Mucosa of descending colon (tissue), 3 donors: Measurements from ENCODE around the gene ZNF382. TPM values are rescaled to one million over a fixed set of nuclear protein-coding genes. Genes with fewer than 3 reads are reported as not detected.
"Not testable (repeated sequence)": the region's sequence is repeated elsewhere in the genome, so short reads cannot be mapped to it uniquely, and the experiment has no call there.

Source experiments
- ATAC-seq: fragments of 200-7000 bp; cut with Tn5 transposase; one replicate; pipeline ENCODE4 v1.9.1; 2020; ENCODE audit warnings: mild to moderate bottlenecking, moderate library complexity
- DNase-seq, 3 donors: peaks; one replicate each; pipeline ENCODE4 v3.0.0-alpha.2; 2020
- H3K36me3 ChIP-seq: fragments of 200-600 bp; one replicate; pipeline ENCODE4 v1.8.0; 2021; ENCODE audit warnings: low read depth, mild to moderate bottlenecking
- H3K4me1 ChIP-seq: fragments of 200-600 bp; one replicate; pipeline ENCODE4 v1.8.0; 2021; ENCODE audit warnings: low read depth, mild to moderate bottlenecking
- H3K4me3 ChIP-seq: fragments of 200-600 bp; one replicate; pipeline ENCODE4 v1.8.0; 2021; ENCODE audit warnings: mild to moderate bottlenecking
- H3K9me3 ChIP-seq: fragments of 200-600 bp; one replicate; pipeline ENCODE4 v1.8.0; 2021; ENCODE audit warnings: mild to moderate bottlenecking
- intact Hi-C, 2 donors: fragments of 100-400 bp; cut with DNase I in 1 of 2; cut with micrococcal nuclease in 1 of 2; formaldehyde crosslinking; loops; one replicate each; pipeline versions ENCODE4 v1.11.0 to v1.11.1; 2022; cut with DNase I, micrococcal nuclease
- total RNA-seq, 3 donors: library from RNA; stranded (reverse); fragmentation: NEBNext Ultra II Directional in 2 of 3; extraction: Animal tissue kit (Norgen Biotek cat#: 25700) in 2 of 3; gene quantifications; one replicate each; pipeline versions ENCODE4 v1.2.1 to v1.2.4, GENCODE V29; 2021 to 2023
- TF ChIP-seq, protein P1 (sequence below): fragments of 200-600 bp; IDR thresholded peaks from one replicate; pipeline ENCODE4 v1.8.0; 2022; ENCODE audit warnings: antibody characterized with exemption, mild to moderate bottlenecking
- donor health status: DM: no; HTN: no; CAD: no; lungs with moderate emphysema.
- donor health status: DM: no; HTN: no; CAD: no.
- donor health status: DM: no; HTN: yes; CAD: no.

The ZNF382 gene
- total RNA-seq, 3 donors from 2014 or later: 0.78 to 15.4 (median 1.2) TPM

DNA sequence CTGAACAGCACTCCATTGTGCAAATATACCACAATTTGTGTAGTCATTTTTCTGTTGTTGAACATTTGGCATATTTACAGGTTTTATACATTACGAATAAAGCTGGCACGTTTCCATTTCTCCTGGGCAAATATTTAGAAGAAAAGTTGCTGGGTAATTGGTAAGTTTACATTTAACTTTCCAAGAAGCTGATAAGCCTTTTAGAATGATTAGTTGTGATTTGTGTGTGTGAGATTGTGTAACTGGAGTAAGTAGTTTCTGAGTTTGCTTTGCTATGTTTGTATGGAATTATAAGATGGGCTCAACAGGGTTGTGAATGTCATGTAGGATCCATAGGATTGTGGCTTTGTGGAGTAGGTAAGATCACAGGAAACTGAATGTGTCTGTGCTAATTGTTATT lies 30.4 kb upstream of the ZNF382 start:
- intact Hi-C loops: no loop called here
- Histone ChIP-seq H3K36me3 (peaks cover 5% of the 10 kb centered on the region), H3K4me3 (no peak overlapping the region), H3K4me1 (peaks cover 3% of the 10 kb centered on the region), H3K9me3 (peaks cover 36% of the 10 kb centered on the region)
- ATAC-seq (no peak), DNase-seq (no peak)
- TF ChIP-seq, protein P1, sequence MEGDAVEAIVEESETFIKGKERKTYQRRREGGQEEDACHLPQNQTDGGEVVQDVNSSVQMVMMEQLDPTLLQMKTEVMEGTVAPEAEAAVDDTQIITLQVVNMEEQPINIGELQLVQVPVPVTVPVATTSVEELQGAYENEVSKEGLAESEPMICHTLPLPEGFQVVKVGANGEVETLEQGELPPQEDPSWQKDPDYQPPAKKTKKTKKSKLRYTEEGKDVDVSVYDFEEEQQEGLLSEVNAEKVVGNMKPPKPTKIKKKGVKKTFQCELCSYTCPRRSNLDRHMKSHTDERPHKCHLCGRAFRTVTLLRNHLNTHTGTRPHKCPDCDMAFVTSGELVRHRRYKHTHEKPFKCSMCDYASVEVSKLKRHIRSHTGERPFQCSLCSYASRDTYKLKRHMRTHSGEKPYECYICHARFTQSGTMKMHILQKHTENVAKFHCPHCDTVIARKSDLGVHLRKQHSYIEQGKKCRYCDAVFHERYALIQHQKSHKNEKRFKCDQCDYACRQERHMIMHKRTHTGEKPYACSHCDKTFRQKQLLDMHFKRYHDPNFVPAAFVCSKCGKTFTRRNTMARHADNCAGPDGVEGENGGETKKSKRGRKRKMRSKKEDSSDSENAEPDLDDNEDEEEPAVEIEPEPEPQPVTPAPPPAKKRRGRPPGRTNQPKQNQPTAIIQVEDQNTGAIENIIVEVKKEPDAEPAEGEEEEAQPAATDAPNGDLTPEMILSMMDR: no peak

GRCh38 chr19:36577271-36577996 lies 27.7 kb upstream of the ZNF382 start:
- DNase-seq (no peak), ATAC-seq (no peak)
- peaks cover 53% of the 10 kb centered on the region for H3K9me3 ChIP-seq
- intact Hi-C loops: no loop called here
- peaks cover 7% of the 10 kb centered on the region for H3K36me3 ChIP-seq
- TF ChIP-seq, protein P1: no peak
- H3K4me3 ChIP-seq: no peak overlapping the region
- peaks cover 3% of the 10 kb centered on the region for H3K4me1 ChIP-seq

DNA sequence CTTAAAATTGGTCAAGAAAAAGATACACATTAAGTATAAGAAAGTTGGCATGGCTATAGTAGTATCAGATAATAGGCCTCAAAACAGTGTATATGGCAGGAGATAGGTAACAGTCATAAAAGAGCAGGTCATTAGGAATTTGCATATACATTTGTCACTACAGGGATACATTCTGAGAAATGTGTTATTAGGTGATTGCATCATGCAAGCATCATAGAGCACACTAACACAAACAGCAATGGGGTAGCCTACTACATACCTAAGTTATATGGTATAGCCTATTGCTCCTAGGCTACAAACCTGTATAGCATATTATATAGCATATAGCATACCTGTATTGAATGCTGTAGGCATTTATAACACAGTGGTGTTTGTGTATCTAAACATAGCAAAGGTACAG lies 25.9 kb upstream of the ZNF382 start:
- intact Hi-C loops: no loop called here
- peaks cover 7% of the 10 kb centered on the region for H3K36me3 ChIP-seq
- H3K4me1 ChIP-seq: peaks cover 3% of the 10 kb centered on the region
- H3K9me3 ChIP-seq: peaks cover 71% of the 10 kb centered on the region
- no peak overlapping the region for H3K4me3 ChIP-seq
- TF ChIP-seq, protein P1: no peak
- DNase-seq (no peak), ATAC-seq (no peak)

DNA sequence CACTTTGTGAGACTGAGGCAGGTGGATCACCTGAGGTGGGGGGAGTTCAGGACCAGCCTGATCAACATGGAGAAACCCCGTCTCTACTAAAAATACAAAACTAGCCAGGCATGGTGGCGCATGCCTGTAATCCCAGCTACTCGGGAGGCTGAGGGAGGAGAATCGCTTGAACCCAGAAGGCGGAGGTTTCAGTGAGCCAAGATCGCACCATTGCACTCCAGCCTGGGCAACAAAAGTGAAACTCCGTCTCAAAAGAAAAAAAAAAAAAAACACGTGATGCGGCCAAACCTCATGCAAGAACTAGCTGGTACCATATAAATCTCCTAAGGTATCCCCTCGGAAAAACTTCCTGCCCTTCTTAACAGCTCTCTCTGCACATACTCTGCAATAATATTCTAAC lies 2.4 kb upstream of the ZNF382 start:
- H3K4me1 ChIP-seq, intact Hi-C loops, H3K4me3 ChIP-seq, DNase-seq, ATAC-seq, H3K36me3 ChIP-seq: not testable (repeated sequence)
- H3K9me3 ChIP-seq: peaks cover 42% of the 10 kb centered on the region

DNA sequence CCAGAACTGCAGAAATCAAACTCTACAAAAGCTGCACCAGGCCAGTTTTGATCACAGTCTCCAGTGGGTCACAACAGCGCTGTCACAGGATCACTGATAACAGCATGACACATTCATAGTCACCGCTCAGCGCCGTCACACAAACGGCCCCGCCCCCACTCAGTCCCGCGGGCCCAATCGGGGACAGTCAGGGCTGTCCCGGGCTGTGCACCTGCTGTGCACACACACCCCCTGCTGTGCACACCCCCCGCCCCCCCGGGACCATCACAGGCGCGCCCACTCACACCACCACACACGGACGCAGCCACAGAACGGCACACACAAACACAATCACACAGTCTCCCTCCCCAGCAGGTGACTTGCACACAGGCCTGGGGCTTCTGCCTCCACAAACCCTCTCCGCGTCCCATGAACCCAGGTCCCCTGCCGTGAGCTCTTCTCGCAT lies 435 bp upstream of the ZNF382 start:
- peak; percentile 84 for ATAC-seq
- Histone ChIP-seq H3K9me3 (peaks cover 48% of the 10 kb centered on the region), H3K4me1 (peaks cover 3% of the 10 kb centered on the region), H3K36me3 (no peaks in the 10 kb centered on the region), H3K4me3 (peak overlapping the region; percentile 26)
- TF ChIP-seq, protein P1: no peak
- intact Hi-C loops: no loop called here
- peak; percentile 50 to 76 (median 60) for DNase-seq

GRCh38 chr19:36605877-36606478 lies 865 bp downstream of the ZNF382 start:
- H3K9me3 ChIP-seq: peaks cover 43% of the 10 kb centered on the region
- peaks cover 3% of the 10 kb centered on the region for H3K4me1 ChIP-seq
- H3K36me3 ChIP-seq: no peaks in the 10 kb centered on the region
- TF ChIP-seq, protein P1: no peak
- H3K4me3 ChIP-seq: no peak overlapping the region
- no peak for ATAC-seq
- DNase-seq: no peak
- intact Hi-C loops: no loop called here
